ENCODE results near the gene ATXN1.

The ATXN1 gene

GRCh38 chr6:16437984-16438383 is 323.3 kb downstream of the ATXN1 start:
- no peak for TF ChIP-seq GATA3 (IDR thresholded peaks at IDR 0.05; ENCODE audit: low read depth, low read length)
- TF ChIP-seq GATA2 (IDR thresholded peaks at IDR 0.05; ENCODE audit: low read depth, low read length), result no peak

- TF ChIP-seq GATA3 (IDR thresholded peaks at IDR 0.05; ENCODE audit: low read depth, low read length) (no peak), GATA2 (IDR thresholded peaks at IDR 0.05; ENCODE audit: low read depth, low read length) (no peak)
Measured at GRCh38 chr6:16437095-16437494, 324.2 kb downstream of the ATXN1 start.

- no peak for TF ChIP-seq GATA2 (IDR thresholded peaks at IDR 0.05; ENCODE audit: low read depth, low read length)
Measured at GRCh38 chr6:16436550-16436949, 324.7 kb downstream of the ATXN1 start.

GRCh38 chr6:16434885-16435284 is 326.4 kb downstream of the ATXN1 start:
- TF ChIP-seq GATA2 (IDR thresholded peaks at IDR 0.05; ENCODE audit: low read depth, low read length) (no peak), GATA3 (IDR thresholded peaks at IDR 0.05; ENCODE audit: low read depth, low read length) (no peak)

- TF ChIP-seq GATA3 (IDR thresholded peaks at IDR 0.05; ENCODE audit: low read depth, low read length) (no peak), GATA2 (IDR thresholded peaks at IDR 0.05; ENCODE audit: low read depth, low read length) (no peak)
Measured at GRCh38 chr6:16433338-16433890, 327.8 kb downstream of the ATXN1 start.

- no peak for TF ChIP-seq GATA3 (IDR thresholded peaks at IDR 0.05; ENCODE audit: low read depth, low read length)
- no peak for TF ChIP-seq GATA2 (IDR thresholded peaks at IDR 0.05; ENCODE audit: low read depth, low read length)
Measured at GRCh38 chr6:16432075-16433032, 328.9 kb downstream of the ATXN1 start.

GRCh38 chr6:16431106-16431505 is 330.2 kb downstream of the ATXN1 start:
- TF ChIP-seq GATA2 (IDR thresholded peaks at IDR 0.05; ENCODE audit: low read depth, low read length) (no peak), GATA3 (IDR thresholded peaks at IDR 0.05; ENCODE audit: low read depth, low read length) (no peak)

- TF ChIP-seq GATA3 (IDR thresholded peaks at IDR 0.05; ENCODE audit: low read depth, low read length) (no peak), GATA2 (IDR thresholded peaks at IDR 0.05; ENCODE audit: low read depth, low read length) (no peak)
Measured at GRCh38 chr6:16430391-16431089, 330.7 kb downstream of the ATXN1 start.

GRCh38 chr6:16429669-16430068 is 331.6 kb downstream of the ATXN1 start:
- no peak for TF ChIP-seq GATA2 (IDR thresholded peaks at IDR 0.05; ENCODE audit: low read depth, low read length)
- no peak for TF ChIP-seq GATA3 (IDR thresholded peaks at IDR 0.05; ENCODE audit: low read depth, low read length)

- TF ChIP-seq GATA2 (IDR thresholded peaks at IDR 0.05; ENCODE audit: low read depth, low read length) (no peak), GATA3 (IDR thresholded peaks at IDR 0.05; ENCODE audit: low read depth, low read length) (no peak)
Measured at GRCh38 chr6:16427124-16427523, 334.1 kb downstream of the ATXN1 start.

GRCh38 chr6:16425881-16426615 is 335.2 kb downstream of the ATXN1 start:
- TF ChIP-seq GATA3 (IDR thresholded peaks at IDR 0.05; ENCODE audit: low read depth, low read length), result no peak

GRCh38 chr6:16421462-16421960 is 339.7 kb downstream of the ATXN1 start:
- TF ChIP-seq GATA2 (IDR thresholded peaks at IDR 0.05; ENCODE audit: low read depth, low read length), result no peak
- no peak for TF ChIP-seq GATA3 (IDR thresholded peaks at IDR 0.05; ENCODE audit: low read depth, low read length)

GRCh38 chr6:16420715-16421461 is 340.4 kb downstream of the ATXN1 start:
- no peak for TF ChIP-seq GATA2 (IDR thresholded peaks at IDR 0.05; ENCODE audit: low read depth, low read length)
- TF ChIP-seq GATA3 (IDR thresholded peaks at IDR 0.05; ENCODE audit: low read depth, low read length), result no peak
